Measurements from ENCODE around the gene PPCS.

- TF ChIP-seq CTCF (IDR thresholded peaks at IDR 0.05) (no peak), POLR2A (IDR thresholded peaks at IDR 0.05) (no peak), EP300 (IDR thresholded peaks at IDR 0.05) (no peak)
Measured at GRCh38 chr1:42456754-42457089, 379 bp downstream of the PPCS start.

All from ovary (tissue), 3 donors.